SIG-M5 treated with dmso at 0.1 percent for 504 hours (cell line): ENCODE data around the gene ADA.

Experiments
- DNase-seq: peaks from one replicate; lab custom pipeline; 2025; ENCODE audit not compliant: unreplicated experiment; lab: John Stamatoyannopoulos, UW

The ADA gene

DNA sequence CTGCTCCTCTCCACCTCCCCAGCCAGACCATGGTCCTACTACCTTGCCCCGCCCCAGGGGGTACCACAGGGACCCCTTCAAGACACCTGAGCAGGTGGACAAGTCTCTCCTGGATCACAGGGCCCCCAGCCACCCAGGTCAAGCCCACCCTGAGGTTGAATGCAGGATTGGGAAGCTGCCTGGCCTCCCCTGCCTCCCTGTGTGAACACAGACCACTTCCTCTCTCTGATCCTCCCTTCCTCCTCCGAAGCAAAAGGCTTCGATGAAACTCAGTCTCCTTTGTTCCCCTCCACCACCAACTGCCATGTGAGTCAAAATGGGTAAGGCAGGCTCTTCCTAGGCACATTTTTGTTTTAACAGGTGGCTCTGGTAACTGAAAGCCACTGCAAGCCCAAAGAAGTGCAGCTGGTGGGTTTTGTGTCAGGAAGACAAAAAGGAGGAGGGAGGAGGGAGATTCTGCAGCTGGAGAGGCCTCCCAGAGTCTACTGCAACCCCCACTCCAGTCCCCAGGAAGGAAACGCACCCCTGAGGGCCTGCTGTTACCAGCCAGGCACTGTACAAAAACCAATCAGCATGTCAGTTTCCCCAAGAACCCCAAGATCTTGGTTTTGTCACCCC lies 5.4 kb downstream of the ADA start:
- peak; percentile 97 for DNase-seq

DNA sequence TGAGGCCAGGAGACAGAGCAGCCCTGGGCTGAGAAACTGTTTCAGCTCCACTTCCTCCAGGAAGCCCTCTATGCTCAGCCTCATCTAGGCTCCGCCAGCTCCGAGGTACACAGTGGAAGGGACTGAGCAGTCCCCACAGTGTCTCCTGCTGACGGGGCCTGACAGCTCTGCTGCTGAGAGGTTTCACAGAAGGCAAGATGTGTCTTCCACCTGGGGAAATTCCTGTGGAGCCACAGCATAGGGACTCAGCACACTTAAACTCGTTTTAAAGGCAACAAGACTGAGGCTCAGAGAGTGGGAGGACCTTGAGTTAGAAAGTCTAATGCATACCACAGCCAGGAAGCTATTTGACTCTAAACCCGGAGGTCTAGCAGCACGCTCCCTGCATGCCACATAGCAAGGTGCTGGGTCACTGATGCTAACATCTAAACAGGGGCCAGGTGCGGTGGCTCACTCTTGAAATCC lies 6.8 kb downstream of the ADA start:
- DNase-seq, result no peak

GRCh38 chr20:44644230-44644617 lies 7.3 kb downstream of the ADA start:
- DNase-seq, result no peak

- no peak for DNase-seq
Observed at GRCh38 chr20:44643596-44644229, 7.8 kb downstream of the ADA start.

- DNase-seq, result no peak
Observed at GRCh38 chr20:44643154-44643519, 8.4 kb downstream of the ADA start.

DNA sequence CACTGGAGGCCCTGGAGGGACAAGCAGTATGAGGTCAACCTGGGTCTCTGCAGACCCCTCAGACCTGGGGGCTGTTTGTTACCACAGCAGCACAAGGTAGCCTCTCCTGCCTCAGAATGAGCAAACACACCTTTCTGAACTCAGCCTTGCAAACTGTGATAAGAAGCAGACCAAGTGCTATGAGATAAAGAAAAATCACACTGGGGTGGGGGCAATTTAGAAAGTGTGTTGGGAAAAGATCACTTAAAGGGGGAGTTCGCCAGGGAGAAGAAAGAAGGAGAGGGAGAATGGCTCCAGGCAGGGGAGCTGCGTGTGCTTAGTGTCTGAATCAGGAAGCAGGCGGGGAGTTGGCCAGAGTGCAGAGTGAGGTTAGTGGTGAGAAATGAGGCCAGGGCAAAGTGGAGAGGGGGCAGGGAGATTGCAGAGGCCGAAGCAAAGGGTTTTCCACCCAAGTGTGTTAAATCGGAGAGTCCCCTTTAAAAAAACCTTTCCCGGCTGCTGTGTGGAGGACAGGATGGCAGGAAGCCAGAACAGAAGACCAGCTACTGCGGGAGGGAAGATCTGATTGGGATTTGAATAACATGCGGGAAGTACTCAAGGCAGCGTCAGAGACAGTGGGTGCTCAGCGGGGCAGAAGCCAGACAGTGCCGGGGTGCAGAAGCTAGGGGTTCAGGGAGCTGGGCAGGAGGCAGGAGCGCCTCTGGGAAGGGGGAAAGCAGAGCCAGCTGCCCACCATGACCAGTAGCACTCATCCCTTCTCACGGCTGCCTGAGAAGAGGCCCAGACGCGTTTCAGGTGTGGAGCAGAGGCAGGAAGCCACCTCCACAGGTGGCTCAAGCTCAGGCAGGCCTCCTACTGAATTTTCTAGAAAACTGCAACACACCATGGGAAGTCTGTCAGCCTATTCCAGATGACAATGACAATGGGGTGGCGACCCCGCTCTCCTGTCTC lies 9.0 kb downstream of the ADA start:
- peak; percentile 68 for DNase-seq

- DNase-seq, result peak; percentile 74
Observed at GRCh38 chr20:44641325-44641724, 10.2 kb downstream of the ADA start.

DNA sequence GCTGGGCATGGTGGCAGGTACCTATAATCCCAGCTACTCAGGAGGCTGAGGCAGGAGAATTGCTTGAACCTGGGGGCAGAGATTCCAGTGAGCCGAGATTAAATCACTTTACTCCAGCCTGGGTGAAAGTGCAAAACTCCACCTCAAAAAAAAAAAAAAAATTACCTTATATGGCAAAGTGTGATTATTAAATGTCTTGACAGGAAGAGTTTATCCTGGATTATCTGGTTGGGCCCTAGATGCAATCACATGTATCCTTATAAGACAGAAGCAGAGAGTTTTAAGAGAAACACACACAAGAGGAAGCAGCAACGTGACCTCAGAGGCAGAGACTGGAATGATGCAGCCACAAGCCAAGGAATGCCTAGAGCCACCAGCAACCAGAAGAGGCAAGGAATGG lies 11.0 kb downstream of the ADA start:
- no peak for DNase-seq

GRCh38 chr20:44637522-44638372 lies 13.8 kb downstream of the ADA start:
- no peak for DNase-seq

- DNase-seq, result no peak
Observed at GRCh38 chr20:44637042-44637441, 14.5 kb downstream of the ADA start.

DNA sequence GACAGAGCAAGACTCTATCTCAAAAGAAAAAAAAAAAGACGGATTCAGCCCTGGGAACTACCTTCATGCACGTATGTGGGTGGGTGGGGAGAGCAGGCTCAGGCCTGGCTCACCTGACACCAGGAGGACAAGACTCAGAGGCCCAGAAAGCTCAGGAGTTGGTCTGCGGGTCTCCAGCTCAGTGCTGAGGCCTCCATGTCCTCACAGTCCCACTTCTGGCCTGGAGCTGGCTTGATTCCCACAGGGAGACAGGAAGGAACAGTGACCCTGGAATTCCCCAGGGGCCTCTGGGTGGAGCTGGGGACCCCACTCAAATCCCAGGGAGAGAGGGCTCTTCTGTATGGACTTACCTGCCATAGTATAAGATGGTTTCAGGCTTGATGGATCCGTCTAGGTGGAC lies 15.6 kb downstream of the ADA start:
- no peak for DNase-seq

- DNase-seq, result no peak
Observed at GRCh38 chr20:44633872-44634600, 17.5 kb downstream of the ADA start.

DNA sequence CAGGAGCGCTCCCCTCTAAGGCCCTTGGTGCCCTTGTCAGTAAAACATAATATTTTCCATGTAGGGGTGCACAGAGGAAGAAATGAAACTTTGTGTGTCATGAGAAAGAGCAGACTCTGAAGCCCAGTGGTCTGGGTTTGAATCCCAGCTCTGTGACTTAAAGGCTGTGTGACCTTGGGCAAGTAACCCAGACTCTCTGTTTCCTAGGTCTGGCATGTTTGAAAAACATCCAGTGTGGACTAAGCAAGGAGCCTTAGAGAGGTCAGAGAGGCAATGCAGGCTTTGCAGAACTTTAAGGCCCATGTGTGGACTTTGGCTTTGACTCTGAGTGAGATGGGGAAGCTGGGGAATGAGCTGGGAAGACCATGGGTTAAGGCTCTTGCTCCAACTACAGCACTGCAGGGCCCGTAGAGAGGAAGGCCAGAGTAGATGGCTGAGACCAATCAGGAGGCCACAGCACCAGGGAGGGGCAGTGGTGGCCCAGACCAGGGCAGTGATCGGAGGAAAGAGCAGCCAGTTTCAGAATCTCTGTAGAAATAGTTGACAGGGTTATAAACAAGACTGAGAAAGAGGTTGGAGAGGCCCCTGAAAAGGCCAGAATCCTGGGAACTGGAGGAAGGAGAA lies 18.2 kb downstream of the ADA start:
- DNase-seq, result no peak

GRCh38 chr20:44632103-44632752 lies 19.3 kb downstream of the ADA start:
- no peak for DNase-seq

- DNase-seq, result no peak
Observed at GRCh38 chr20:44630297-44630696, 21.2 kb downstream of the ADA start.

DNA sequence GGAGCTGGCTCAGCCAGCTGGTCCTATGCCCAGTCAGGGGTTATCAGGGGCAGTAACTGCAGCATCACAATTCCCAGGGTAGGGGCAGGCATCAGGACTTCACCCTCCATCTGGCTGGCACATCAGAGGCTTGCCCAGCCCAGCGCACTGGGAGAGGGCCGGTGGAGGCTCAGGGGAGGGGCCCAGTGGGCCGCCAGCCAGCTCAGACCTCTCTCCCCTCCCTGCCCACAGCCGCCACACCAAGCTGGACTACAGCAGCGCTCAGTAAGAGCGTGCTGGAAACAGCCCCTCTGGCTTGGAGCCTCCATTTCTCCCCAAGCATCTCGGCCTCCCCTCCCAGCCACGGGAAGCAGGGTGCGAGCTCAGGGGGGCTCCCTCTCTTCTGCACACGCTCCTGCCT lies 22.0 kb downstream of the ADA start:
- no peak for DNase-seq

DNA sequence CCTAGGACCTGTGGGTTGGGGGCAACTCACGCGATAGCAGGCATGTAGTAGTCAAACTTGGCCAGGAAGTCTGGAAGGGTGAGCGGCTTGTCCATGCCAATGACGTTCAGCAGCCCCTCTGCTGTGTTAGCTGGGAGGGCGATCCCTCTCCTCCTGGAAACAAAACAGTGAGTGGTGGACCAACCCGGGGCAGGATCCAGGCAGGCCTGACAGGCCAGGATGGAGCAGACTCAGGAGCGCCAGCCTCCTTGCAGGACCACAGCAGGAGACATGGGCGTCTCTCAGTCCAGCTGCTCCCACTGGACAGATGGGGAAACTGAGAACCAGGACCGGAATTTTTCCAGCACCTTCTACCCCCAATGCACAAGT lies 22.5 kb downstream of the ADA start:
- DNase-seq, result no peak

GRCh38 chr20:44627364-44628010 lies 24.0 kb downstream of the ADA start:
- DNase-seq, result no peak

GRCh38 chr20:44626278-44626677 lies 25.2 kb downstream of the ADA start:
- no peak for DNase-seq
